H54 (cell line): Measurements from ENCODE around the gene VSIR.

Experiments
- DNase-seq: peaks from one replicate; pipeline ENCODE4 v3.0.0; 2011; ENCODE audit warnings: low spot score, mixed read lengths; ENCODE audit not compliant: insufficient read length
- FAIRE-seq: peaks from 3 replicates; lab custom pipeline; 2011; peaks lifted over from hg19 to GRCh38; lab: Jason Lieb, UNC
- POLR2A ChIP-seq: IDR thresholded peaks from 2 replicates; pipeline ENCODE4 v1.6.1; 2011; ENCODE audit warnings: low read depth, mild to moderate bottlenecking, low read length

Gene VSIR

GRCh38 chr10:71722849-71723248, 50.5 kb downstream of the VSIR start:
- DNase-seq (no peak), FAIRE-seq (no peak)
- TF ChIP-seq POLR2A = no peak

- DNase-seq = no peak
- FAIRE-seq = no peak
- TF ChIP-seq POLR2A = no peak
Measured at GRCh38 chr10:71721313-71721712, 52.0 kb downstream of the VSIR start.

GRCh38 chr10:71720288-71720687, 53.0 kb downstream of the VSIR start:
- TF ChIP-seq POLR2A = no peak
- DNase-seq (no peak), FAIRE-seq (no peak)

- FAIRE-seq = no peak
- no peak for DNase-seq
- no peak for TF ChIP-seq POLR2A
Measured at GRCh38 chr10:71719464-71720201, 53.7 kb downstream of the VSIR start, which contains the start of gene C10orf105. TSS of gene C10orf105 (minus strand) at chr10:71719778. CDS start at chr10:71716337, 3,441 bp downstream.

GRCh38 chr10:71719042-71719441, 54.3 kb downstream of the VSIR start:
- FAIRE-seq (no peak), DNase-seq (no peak)
- TF ChIP-seq POLR2A = no peak

GRCh38 chr10:71718165-71718698, 55.1 kb downstream of the VSIR start:
- TF ChIP-seq POLR2A = no peak
- no peak for FAIRE-seq
- DNase-seq = no peak

- FAIRE-seq (no peak), DNase-seq (no peak)
- TF ChIP-seq POLR2A = no peak
Measured at GRCh38 chr10:71717551-71717951, 55.8 kb downstream of the VSIR start.

- DNase-seq = no peak
- no peak for TF ChIP-seq POLR2A
- no peak for FAIRE-seq
Measured at GRCh38 chr10:71717056-71717455, 56.3 kb downstream of the VSIR start.

GRCh38 chr10:71716426-71716825, 56.9 kb downstream of the VSIR start:
- FAIRE-seq (no peak), DNase-seq (no peak)
- no peak for TF ChIP-seq POLR2A

- FAIRE-seq = no peak
- DNase-seq = no peak
- no peak for TF ChIP-seq POLR2A
Measured at GRCh38 chr10:71715860-71716259, 57.5 kb downstream of the VSIR start.

- FAIRE-seq (no peak), DNase-seq (no peak)
Measured at GRCh38 chr10:71715026-71715425, 58.3 kb downstream of the VSIR start.

GRCh38 chr10:71714592-71714991, 58.7 kb downstream of the VSIR start:
- no peak for TF ChIP-seq POLR2A
- FAIRE-seq (no peak), DNase-seq (no peak)

More at GRCh38 chr10:71715026-71715425, 58.3 kb downstream of the VSIR start:
- TF ChIP-seq POLR2A = no peak

GRCh38 chr10:71714031-71714410, 59.3 kb downstream of the VSIR start:
- FAIRE-seq (no peak), DNase-seq (no peak)
- no peak for TF ChIP-seq POLR2A

GRCh38 chr10:71713135-71714030, 59.9 kb downstream of the VSIR start:
- DNase-seq (no peak), FAIRE-seq (no peak)
- TF ChIP-seq POLR2A = no peak
